Sigmoid colon (tissue), 4 donors: ENCODE results near the gene SMARCA2.

Experiments
- CTCF ChIP-seq, 4 experiments: fragments of 450-650 bp in 3 of 4; fragments of 200-600 bp in 1 of 4; IDR thresholded peaks; one replicate each; pipeline ENCODE4 v1.5.1; 2016 to 2019; ENCODE audit warnings: antibody characterized with exemption in 4 of 4, mild to moderate bottlenecking in 3 of 4, moderate library complexity in 2 of 4
- EP300 ChIP-seq, 4 donors: sonication (generic); formaldehyde crosslinking; IDR thresholded peaks; one replicate each; pipeline ENCODE4 v1.6.1; 2017; ENCODE audit warnings: antibody characterized with exemption in 4 of 4
- POLR2A ChIP-seq, 2 donors: fragments of 450-650 bp; IDR thresholded peaks; one replicate each; pipeline ENCODE4 v1.6.1; 2016; ENCODE audit warnings: antibody characterized with exemption in 2 of 2, mild to moderate bottlenecking in 2 of 2, moderate library complexity in 2 of 2
- POLR2AphosphoS5 ChIP-seq, 4 donors: sonication (generic); formaldehyde crosslinking; IDR thresholded peaks; one replicate each; pipeline ENCODE4 v1.6.1; 2017; ENCODE audit warnings: antibody characterized with exemption in 4 of 4

GRCh38 chr9:1994180-1994579, 21.0 kb upstream of the SMARCA2 start:
- TF ChIP-seq CTCF (IDR thresholded peaks at IDR 0.05), result no peak
- TF ChIP-seq POLR2A (IDR thresholded peaks at IDR 0.05), result no peak
- TF ChIP-seq POLR2AphosphoS5 (IDR thresholded peaks at IDR 0.05), result no peak
- no peak for TF ChIP-seq EP300 (IDR thresholded peaks at IDR 0.05)
